Muscle of leg (tissue), 11 donors: Measurements from ENCODE around the gene METRNL. TPM values are rescaled to one million over a fixed set of nuclear protein-coding genes. Genes with fewer than 3 reads are reported as not detected.

Experiments used
- DNase-seq: peaks from one replicate; pipeline ENCODE4 v3.0.0; 2013
- H3K27ac ChIP-seq: one replicate; pipeline ENCODE4 v1.5.1; 2013; ENCODE audit warnings: mild to moderate bottlenecking, low read length, control low read depth
- H3K27me3 ChIP-seq: one replicate; pipeline ENCODE4 v1.6.1; 2013; ENCODE audit warnings: low read length; ENCODE audit not compliant: control insufficient read depth, insufficient read depth
- H3K36me3 ChIP-seq: one replicate; pipeline ENCODE4 v1.6.1; 2013; ENCODE audit warnings: low read length; ENCODE audit not compliant: control insufficient read depth, insufficient read depth
- H3K4me1 ChIP-seq: one replicate; pipeline ENCODE4 v1.6.1; 2013; ENCODE audit warnings: low read length; ENCODE audit not compliant: control insufficient read depth, insufficient read depth
- H3K4me3 ChIP-seq: one replicate; pipeline ENCODE4 v1.5.1; 2013; ENCODE audit warnings: low read length, control low read depth
- H3K9me3 ChIP-seq: replicated peaks from 2 replicates; pipeline ENCODE4 v1.6.1; 2013; ENCODE audit warnings: low read depth, low read length; ENCODE audit not compliant: control insufficient read depth
- WGBS: methylation state at CpG from one replicate; pipeline ENCODE4 v1.1.5; 2013; ENCODE audit warnings: missing lambda C conversion rate; ENCODE audit not compliant: insufficient coverage; 5-methylcytosine and 5-hydroxymethylcytosine counted together
- polyA plus RNA-seq, 8 donors: library from polyadenylated mRNA; unstranded; fragments of 120-200 nt; gene quantifications; one replicate each; pipeline versions ENCODE4 v1.2.1 to v1.2.3, GENCODE V29; 2013; ENCODE audit warnings: inconsistent platforms in 1 of 8, low replicate concordance in 1 of 8; ENCODE audit not compliant: insufficient read length in 8 of 8, insufficient read depth in 1 of 8
- total RNA-seq: library from RNA; stranded (reverse); fragments of 120-200 nt; gene quantifications from one replicate; pipeline ENCODE4 v1.2.4, GENCODE V29; 2013

Gene METRNL
- total and polyA plus RNA-seq, 9 donors: 21.5 to 37.8 (median 30.2) TPM

GRCh38 chr17:83077939-83078338 is 1.5 kb upstream of the METRNL start:
- Histone ChIP-seq H3K27me3 (peaks cover 36% of the 10 kb centered on the region), H3K9me3 (no peaks in the 10 kb centered on the region), H3K27ac (no peak overlapping the region), H3K4me3 (no peak overlapping the region), H3K36me3 (peaks cover 11% of the 10 kb centered on the region), H3K4me1 (peaks cover 37% of the 10 kb centered on the region)
- no peak for DNase-seq
- WGBS: 47% methylated on average over 4 of the region's 7 CpGs

GRCh38 chr17:83078378-83079351 is 744 bp upstream of the METRNL start:
- 3% methylated on average over 87 of the region's 93 CpGs for WGBS
- Histone ChIP-seq H3K4me1 (peaks cover 44% of the 10 kb centered on the region), H3K36me3 (peaks cover 17% of the 10 kb centered on the region), H3K4me3 (peak overlapping the region; percentile 34), H3K27ac (no peak overlapping the region), H3K9me3 (no peaks in the 10 kb centered on the region), H3K27me3 (peaks cover 36% of the 10 kb centered on the region)
- DNase-seq: no peak

GRCh38 chr17:83079766-83080578 is 563 bp downstream of the METRNL start:
- H3K4me3 ChIP-seq: peak overlapping the region; percentile 53
- peaks cover 57% of the 10 kb centered on the region for H3K4me1 ChIP-seq
- H3K27me3 ChIP-seq: peaks cover 36% of the 10 kb centered on the region
- H3K27ac ChIP-seq: no peak overlapping the region
- under 1% methylated on average over 113 of the region's 127 CpGs for WGBS
- peaks cover 23% of the 10 kb centered on the region for H3K36me3 ChIP-seq
- no peaks in the 10 kb centered on the region for H3K9me3 ChIP-seq
- no peak for DNase-seq

GRCh38 chr17:83080579-83080857 is 1.1 kb downstream of the METRNL start:
- WGBS: under 1% methylated on average over 31 of the region's 44 CpGs
- H3K4me1 ChIP-seq: peaks cover 58% of the 10 kb centered on the region
- peaks cover 34% of the 10 kb centered on the region for H3K27me3 ChIP-seq
- H3K4me3 ChIP-seq: peak overlapping the region; percentile 53
- no peak for DNase-seq
- no peak overlapping the region for H3K27ac ChIP-seq
- peaks cover 28% of the 10 kb centered on the region for H3K36me3 ChIP-seq
- no peaks in the 10 kb centered on the region for H3K9me3 ChIP-seq

- peaks cover 62% of the 10 kb centered on the region for H3K4me1 ChIP-seq
- H3K36me3 ChIP-seq: peaks cover 33% of the 10 kb centered on the region
- peak; percentile 52 for DNase-seq
- H3K4me3 ChIP-seq: peak overlapping the region; percentile 53
- WGBS: 2% methylated on average over 70 of the region's 91 CpGs
- peaks cover 33% of the 10 kb centered on the region for H3K27me3 ChIP-seq
- no peaks in the 10 kb centered on the region for H3K9me3 ChIP-seq
- H3K27ac ChIP-seq: no peak overlapping the region
These were observed 1.7 kb downstream of the METRNL start for GRCh38 chr17:83080858-83081683.

- peak overlapping the region; percentile 17 for H3K27ac ChIP-seq
These were observed 2.3 kb downstream of the METRNL start for GRCh38 chr17:83081684-83082201.

GRCh38 chr17:83082424-83082823 is 3.0 kb downstream of the METRNL start:
- Histone ChIP-seq H3K4me3 (no peak overlapping the region), H3K9me3 (no peaks in the 10 kb centered on the region), H3K4me1 (peaks cover 72% of the 10 kb centered on the region), H3K27me3 (peaks cover 19% of the 10 kb centered on the region), H3K27ac (no peak overlapping the region), H3K36me3 (peaks cover 38% of the 10 kb centered on the region)
- WGBS: 84% methylated on average over 8 of the region's 8 CpGs
- DNase-seq: no peak

More at GRCh38 chr17:83081684-83082201, 2.3 kb downstream of the METRNL start:
- 59% methylated on average over 14 of the region's 23 CpGs for WGBS
- Histone ChIP-seq H3K9me3 (no peaks in the 10 kb centered on the region), H3K4me3 (peak overlapping the region; percentile 53), H3K4me1 (peaks cover 67% of the 10 kb centered on the region), H3K36me3 (peaks cover 35% of the 10 kb centered on the region), H3K27me3 (peaks cover 26% of the 10 kb centered on the region)
- DNase-seq: peak; percentile 66

- Histone ChIP-seq H3K27me3 (peaks cover 15% of the 10 kb centered on the region), H3K27ac (peak overlapping the region; percentile 90), H3K4me1 (peaks cover 73% of the 10 kb centered on the region), H3K9me3 (no peaks in the 10 kb centered on the region), H3K4me3 (no peak overlapping the region), H3K36me3 (peaks cover 42% of the 10 kb centered on the region)
- WGBS: 53% methylated on average over 12 of the region's 20 CpGs
- DNase-seq: no peak
These were observed 3.5 kb downstream of the METRNL start for GRCh38 chr17:83082909-83083367.

GRCh38 chr17:83083368-83084201 is 4.2 kb downstream of the METRNL start:
- Histone ChIP-seq H3K36me3 (peaks cover 46% of the 10 kb centered on the region), H3K27me3 (peaks cover 9% of the 10 kb centered on the region), H3K4me3 (no peak overlapping the region), H3K9me3 (no peaks in the 10 kb centered on the region), H3K4me1 (peaks cover 73% of the 10 kb centered on the region), H3K27ac (peak overlapping the region; percentile 90)
- 24% methylated on average over 15 of the region's 25 CpGs for WGBS
- peak; percentile 95 for DNase-seq
